SK-N-MC (cell line): ENCODE measurements around the gene PFDN4.

Experiments used
- EZH2 ChIP-seq: fragments of 200-600 bp; sonication (generic); IDR thresholded peaks from one replicate; pipeline ENCODE4 v1.6.1; 2017; ENCODE audit warnings: antibody characterized with exemption
- POLR2AphosphoS5 ChIP-seq: IDR thresholded peaks from 2 replicates; pipeline ENCODE4 v1.6.1; 2012; ENCODE audit warnings: mild to moderate bottlenecking, low read depth, low read length, borderline replicate concordance

DNA sequence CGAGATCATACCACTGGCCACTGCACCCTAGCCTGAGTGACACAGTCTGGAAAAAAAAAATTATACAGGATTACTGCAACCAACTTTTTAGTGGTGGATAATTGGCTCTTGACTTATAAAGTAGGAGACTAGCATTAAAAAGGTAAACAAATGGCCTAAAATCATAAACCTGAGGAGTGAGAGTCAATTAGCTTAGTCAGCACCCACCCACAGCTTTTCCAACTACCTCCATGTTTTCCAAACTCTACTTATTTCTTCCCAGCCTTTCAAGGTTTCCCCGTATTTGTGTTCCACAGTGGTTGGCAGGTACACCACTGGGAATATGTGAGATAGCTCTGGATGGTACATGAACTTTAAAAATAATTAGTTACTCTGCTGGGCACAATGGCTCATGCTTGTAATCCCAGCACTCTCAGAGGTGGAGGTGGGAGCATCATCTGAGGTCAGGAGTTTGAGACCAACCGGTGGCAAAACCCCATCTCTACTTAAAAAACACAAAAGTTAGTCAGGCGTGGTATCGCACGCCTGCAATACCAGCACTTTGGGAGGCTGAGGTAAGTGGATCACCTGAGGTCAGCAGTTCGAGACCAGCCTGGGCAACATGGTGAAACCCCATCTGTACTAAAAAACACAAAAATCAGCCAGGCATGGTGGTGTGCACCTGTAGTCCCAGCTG is 40.8 kb upstream of the PFDN4 start:
- no peak for TF ChIP-seq EZH2
- TF ChIP-seq POLR2AphosphoS5: no peak
